HG03571 (cell line): ENCODE results near the gene PAK2.
A peak's percentile ranks its signal among the peaks of the same experiment; 100 is the strongest.
"Not testable (repeated sequence)": the region's sequence is repeated elsewhere in the genome, so short reads cannot be mapped to it uniquely, and the experiment has no call there.

Source experiments
- ATAC-seq: cut with Tn5 transposase; IDR thresholded peaks from one replicate; pipeline ENCODE4 v1.9.1; 2021; ENCODE audit not compliant: unreplicated experiment

Gene PAK2

DNA sequence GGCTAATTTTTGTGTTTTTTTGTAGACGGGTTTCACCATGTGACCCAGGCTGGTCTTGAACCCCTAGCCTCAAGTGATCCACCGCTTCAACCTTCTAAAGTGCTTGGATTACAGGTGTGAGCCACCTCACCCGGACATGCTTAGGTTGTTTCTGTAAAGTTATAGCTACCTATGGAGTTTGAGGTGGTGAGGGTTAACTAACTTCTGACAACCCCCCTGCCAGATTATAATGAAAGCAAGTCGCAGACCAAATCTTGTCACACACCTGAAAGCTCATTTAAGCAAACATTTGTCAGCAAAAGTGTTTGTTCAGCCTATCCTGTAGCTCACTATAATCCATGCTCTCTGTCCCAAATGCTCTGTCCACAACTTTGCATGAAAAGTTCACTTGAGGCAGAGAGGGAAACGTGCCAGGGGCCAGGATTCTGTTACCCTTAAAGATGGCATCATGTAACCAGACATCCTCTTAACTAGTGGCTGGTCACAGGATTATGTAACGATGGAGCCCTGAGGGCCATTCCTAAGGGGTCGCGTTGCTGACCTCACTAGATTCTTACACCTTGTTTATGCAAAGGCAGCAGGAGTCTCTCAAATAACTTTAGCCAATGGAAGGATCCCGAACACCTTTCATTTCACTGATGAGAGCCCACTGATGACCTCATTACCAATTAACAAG is 103.9 kb downstream of the PAK2 start:
- ATAC-seq: no peak

DNA sequence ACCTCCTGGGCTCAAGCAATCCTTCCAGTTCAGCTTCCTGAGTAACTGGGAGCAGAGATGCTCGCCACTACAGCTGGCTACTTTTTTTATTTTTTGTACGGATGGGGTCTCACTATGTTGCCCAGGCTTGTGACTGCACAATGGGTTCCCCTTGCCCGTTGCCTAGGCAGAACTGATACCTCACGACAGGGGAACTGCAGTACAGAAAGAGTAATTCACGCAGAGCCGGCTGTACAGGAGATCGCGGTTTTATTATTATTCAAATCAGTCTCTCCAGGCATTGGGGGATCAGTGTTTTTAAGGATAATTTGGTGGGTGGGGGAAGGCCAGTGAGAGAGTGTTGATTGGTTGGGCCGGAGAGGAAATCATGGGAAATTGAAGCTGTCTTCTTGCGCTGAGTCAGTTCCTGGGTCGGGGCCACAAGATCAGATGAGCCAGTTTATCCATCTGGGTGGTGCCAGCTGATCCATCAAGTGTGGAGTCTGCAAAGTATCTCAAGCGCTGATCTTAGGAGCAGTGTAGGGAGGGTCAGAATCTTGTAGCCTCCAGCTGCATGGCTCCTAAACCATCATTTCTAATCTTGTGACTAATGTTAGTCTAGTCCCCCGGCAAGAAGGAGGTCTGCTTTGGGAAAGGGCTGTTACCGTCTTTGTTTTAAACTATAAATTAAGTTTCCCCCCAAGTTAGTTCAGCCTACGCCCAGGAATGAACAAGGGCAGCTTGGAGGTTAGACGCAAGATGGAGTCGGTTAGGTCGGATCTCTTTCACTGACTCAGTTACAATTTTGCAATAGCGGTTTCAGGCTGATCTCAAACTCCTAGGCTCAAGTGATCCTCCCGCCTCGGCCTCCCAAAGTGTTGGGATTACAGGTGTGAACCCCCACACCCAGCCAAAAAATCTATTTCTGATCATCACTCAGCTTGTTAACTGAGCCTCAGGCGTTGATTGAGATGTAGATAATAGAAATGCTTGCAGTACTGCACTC is 104.9 kb downstream of the PAK2 start:
- not testable (repeated sequence) for ATAC-seq

DNA sequence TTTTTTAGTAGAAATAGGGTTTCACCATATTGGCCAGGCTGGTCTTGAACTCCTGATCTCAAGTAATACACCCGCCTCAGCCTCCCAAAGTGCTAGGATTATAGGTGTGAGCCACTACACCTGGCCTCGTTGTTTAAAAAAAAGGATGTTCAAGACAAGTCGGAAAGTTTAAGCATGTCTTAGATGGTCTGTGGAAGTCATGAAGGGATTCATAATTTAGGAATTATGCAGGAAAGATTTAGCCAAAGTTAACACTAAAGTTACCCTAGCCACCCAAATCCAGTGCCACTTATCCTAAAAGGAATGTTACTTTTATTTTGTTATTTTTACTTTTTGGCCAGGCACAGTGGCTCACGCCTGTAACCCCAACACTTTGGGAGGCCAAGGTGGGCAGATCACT is 108.7 kb downstream of the PAK2 start:
- not testable (repeated sequence) for ATAC-seq

DNA sequence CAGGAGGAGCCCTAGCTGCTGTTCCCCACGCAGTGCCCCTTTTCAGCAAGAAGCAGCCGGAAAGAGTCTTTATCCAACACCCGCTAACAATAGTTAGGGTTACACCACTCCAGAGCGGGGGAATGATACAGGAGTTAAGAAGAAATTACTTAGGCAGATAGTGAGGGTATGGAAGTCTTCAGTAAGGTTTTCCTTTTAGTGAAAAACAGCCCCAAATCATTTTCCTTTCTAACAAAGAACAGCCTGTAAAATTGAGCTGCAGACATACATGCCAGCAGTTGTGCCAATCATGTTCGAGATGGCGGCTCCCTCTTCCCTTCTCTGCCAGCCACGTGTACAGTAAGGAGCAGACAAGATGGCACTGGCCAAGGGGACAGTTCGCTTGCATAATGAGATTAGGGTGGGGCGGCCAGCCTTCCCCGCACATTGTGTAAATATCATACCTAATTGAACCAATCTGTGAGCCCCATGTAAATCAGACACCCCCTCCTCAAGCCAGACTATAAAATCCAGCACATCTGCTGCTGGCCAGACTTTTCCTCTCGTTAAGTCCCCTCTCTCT is 109.6 kb downstream of the PAK2 start:
- ATAC-seq: no peak

DNA sequence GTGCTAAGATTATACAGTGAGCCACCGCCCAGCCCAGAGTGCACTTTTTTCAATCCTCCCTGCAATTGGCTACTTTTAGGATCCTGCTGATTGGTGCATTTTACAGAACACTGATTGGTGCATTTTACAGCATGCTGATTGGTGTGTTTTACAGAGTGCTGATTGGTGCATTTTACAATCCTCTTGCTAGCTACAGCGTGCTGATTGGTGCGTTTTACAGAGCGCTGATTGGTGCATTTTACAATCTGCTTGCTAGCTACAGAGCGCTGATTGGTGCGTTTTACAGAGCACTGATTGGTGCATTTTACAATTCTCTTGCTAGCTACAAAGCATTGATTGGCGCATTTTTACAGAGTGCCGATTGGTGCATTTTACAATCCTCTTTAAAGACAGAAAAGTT is 123.3 kb downstream of the PAK2 start:
- not testable (repeated sequence) for ATAC-seq

DNA sequence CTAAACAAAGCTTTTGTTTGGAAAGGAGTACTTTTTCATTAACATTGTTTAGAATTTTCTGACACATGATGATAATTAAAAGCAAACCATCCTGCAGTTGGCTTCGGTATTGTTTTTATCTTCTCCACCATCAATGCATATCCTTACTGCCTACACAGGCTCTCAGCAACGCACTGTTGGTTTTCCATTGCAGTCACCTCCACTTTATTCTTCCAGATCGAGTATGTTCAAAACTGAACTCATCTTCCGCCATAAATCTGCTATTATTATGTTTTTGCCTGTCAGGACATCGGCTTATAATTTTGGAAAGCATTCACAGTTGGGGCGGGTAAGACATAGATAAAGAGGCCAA is 127.5 kb downstream of the PAK2 start:
- ATAC-seq: no peak

DNA sequence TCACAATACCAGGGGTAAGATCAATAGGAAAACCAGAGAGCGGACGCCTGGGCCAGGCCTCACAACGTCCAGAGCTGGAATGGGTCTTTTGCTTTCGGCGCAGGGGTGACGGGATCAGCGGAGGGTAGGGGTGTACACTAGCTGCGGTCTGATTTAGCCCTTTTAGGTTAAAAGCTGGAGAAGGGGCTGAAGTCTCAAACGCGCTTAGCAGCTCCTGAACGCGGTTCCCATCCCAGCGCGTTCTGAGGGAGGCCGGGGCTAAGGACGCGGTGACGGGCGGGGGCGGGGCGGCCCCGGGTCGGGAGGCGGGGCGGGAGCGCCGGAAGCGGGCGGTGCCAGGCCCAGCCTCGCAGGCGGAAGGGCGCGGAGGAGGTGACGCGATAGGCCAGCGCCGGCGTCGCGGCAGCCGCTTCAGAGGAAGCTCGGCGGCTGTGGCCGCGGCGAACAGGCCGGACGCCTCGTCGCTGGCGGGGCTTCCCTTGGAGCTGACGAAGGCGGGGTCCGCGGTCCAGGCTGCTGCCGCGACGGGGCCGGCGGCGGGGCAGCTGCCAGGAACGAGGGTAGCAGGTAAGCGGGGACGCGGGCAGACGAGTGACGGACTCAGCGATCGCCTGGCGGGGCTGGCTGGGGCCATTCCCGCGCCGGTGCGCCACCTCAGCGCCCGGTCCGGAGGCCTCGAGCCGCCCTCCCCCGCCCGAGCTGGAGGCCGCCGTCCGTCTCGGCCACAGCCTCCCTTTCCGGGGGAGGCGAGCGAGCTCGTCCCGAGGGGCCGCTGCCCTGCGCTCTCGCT is 128.0 kb downstream of the PAK2 start, which contains the start of gene SENP5:
Gene SENP5, plus strand, starts transcription at position 414 of the 790 bp plus-strand sequence. CDS start 17,262 bp downstream, outside the sequence.
- peak; percentile 88 for ATAC-seq

DNA sequence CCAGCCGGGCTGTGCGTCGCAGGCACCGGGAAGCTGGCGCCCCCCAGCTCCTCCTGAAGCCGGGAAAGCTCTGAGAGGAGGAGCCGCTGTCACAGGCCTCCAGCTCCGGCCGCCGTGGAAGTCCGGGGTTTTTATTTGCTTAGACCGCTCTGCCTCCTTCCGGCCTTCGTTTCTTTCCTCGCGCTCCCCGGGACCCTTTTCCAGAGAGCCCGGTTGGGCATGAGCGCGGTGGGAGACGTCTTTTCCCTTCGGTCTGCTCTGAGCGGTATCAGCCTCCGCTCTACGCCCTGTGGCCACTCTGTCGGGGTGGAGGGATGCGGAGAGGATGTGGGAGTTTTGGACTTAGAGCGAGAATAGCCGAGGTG is 128.6 kb downstream of the PAK2 start:
- ATAC-seq: peak; percentile 6

DNA sequence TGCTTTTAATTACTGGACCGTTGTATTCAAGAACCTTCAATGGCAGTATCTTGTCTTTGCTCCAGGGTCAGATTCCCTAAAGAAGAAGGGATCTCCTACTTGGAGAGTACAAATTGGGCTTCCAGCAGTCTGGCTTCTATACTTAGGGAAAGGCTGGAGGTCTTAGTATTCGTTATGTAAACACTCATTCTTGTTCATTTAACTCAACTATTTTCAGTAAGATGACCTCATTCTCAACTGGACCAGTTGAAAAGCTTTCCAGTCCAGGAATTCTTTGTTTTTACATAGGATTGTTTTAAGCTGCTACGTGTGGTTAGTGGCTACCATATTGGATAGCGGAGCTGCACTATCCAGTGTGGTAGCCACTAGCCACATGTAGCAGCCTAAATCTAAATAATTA is 132.7 kb downstream of the PAK2 start:
- no peak for ATAC-seq

DNA sequence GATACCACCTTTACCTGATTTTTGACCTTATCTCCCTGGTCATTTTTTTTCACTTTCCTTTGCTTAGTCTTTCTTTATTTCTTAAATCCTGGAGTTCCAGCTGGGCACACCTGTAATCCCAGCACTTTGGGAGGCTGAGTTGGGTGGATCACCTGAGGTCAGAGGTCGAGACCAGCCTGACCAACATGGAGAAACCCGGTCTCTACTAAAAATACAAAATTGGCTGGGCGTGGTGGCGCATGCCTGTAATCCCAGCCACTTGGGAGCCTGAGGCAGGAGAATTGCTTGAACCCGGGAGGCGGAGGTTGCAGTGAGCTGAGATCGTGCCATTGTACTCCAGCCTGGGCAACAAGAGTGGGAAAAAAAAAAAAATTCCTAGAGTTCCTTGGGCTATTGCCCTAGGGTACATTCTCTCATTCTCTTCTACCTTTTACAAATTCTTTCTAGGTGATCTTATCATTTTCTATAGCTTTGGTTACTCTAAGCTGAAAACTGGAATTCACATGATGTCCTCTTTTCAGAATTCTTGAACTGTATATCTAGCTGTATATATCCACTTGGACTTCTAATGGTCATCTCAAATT is 134.9 kb downstream of the PAK2 start:
- not testable (repeated sequence) for ATAC-seq

DNA sequence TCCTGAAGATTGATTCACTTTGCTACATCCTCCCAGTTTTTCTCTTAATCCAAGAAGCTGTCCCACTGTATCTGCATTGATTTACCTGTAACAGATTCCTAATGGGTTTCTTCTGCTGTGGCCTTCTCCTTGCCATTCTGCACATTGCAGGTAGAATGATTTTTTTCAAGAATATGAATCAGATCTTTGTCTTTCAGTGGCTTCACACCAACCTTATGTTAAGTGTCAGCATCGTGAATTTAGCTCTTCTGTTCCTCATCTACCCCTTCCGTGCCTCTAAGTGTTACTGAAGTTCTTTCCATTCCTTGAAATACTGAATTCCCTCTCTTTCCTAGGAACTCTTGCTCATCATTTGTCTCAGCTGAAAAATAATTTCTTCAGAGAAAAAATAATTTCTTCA is 135.6 kb downstream of the PAK2 start:
- ATAC-seq: no peak
